Fibroblast of the aortic adventitia (primary cell): ENCODE results near the gene HMGXB4. TPM values are rescaled to one million over a fixed set of nuclear protein-coding genes. Genes with fewer than 3 reads are reported as not detected.
A peak's percentile ranks its signal among the peaks of the same experiment; 100 is the strongest.
"Not testable (repeated sequence)": the region's sequence is repeated elsewhere in the genome, so short reads cannot be mapped to it uniquely, and the experiment has no call there.

ENCODE experiments used
- DNase-seq: peaks from one replicate; pipeline ENCODE4 v3.0.0-alpha.2; 2010; ENCODE audit warnings: low read depth
- H3K4me3 ChIP-seq: 2 replicates; pipeline ENCODE4 v1.5.1; 2011; ENCODE audit warnings: low read depth, mild to moderate bottlenecking, control low read depth, low read length, moderate library complexity
- CTCF ChIP-seq: IDR thresholded peaks from 2 replicates; pipeline ENCODE4 v1.5.1; 2011; ENCODE audit warnings: mild to moderate bottlenecking, low read length, control low read depth, inconsistent platforms; ENCODE audit not compliant: insufficient read depth
- total RNA-seq: library from RNA; depleted of rRNA; stranded (reverse); fragments of >200 nt; gene quantifications from 2 replicates; pipeline ENCODE4 v1.2.3, GENCODE V29; 2012; ENCODE audit warnings: low replicate concordance

HMGXB4 gene
- total RNA-seq, 1 donor: 29.7 TPM

- no peak overlapping the region for H3K4me3 ChIP-seq
- no peak for DNase-seq
- no peak for TF ChIP-seq CTCF
Observed at GRCh38 chr22:35229865-35230264, 27.4 kb upstream of the HMGXB4 start.

GRCh38 chr22:35230417-35230816 is 26.9 kb upstream of the HMGXB4 start:
- H3K4me3 ChIP-seq: no peak overlapping the region
- no peak for TF ChIP-seq CTCF
- no peak for DNase-seq

DNA sequence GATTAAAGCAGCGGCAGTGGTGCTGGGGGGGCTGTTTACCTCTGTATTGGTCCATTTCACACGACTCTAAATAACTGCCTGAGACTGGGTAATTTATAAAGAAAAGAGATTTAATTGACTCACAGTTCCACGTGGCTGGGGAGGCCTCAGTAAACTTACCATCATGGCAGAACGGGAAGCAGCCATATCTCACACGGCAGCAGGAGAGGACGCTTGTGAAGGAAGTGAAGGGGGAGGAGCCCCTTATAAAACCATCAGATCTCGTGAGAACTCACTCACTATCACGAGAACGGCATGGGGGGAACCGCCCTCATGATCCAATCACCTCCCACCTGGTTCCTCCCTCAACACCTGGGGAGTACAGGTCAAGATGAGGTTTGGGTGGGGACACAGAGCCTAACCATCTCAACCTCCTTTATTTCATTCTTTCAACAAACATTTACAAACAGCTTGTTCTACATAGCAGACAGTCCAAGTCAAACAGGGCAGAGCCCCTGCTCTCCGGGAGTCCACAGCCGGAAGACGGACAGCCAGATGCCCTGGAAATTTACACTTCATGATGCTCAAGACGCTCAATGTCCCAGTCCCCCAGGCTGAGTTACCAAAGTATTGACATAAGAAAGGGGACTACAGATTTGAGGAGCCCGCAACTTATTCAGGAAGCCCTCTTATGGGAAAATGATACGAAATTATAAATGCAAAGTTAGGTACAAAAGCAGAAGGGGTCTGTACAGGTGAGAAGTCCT is 26.3 kb upstream of the HMGXB4 start:
- no peak overlapping the region for H3K4me3 ChIP-seq
- DNase-seq: no peak
- TF ChIP-seq CTCF: no peak

- peak; percentile 69 for DNase-seq
- H3K4me3 ChIP-seq: no peak overlapping the region
- TF ChIP-seq CTCF: peak; percentile 94
Observed at GRCh38 chr22:35231585-35232084, 25.7 kb upstream of the HMGXB4 start.

DNA sequence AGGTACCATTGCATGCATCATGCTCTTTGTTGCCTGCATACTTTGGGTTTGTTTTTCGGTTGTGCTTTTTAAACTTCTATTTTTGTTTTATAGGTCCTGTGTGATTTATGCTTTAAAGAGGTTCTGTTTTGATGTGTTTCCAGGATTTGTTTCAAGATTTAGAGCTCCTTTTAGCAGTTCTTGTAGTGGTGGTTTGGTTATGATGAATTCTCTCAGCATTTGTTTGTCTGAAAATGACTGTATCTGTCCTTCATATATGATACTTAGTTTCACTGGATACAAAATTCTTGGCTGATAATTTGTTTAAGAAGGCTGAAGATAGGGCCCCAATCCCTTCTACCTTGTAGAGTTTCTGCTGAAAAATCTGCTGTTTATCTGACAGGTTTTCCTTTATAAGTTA is 18.5 kb upstream of the HMGXB4 start:
- not testable (repeated sequence) for DNase-seq

GRCh38 chr22:35244507-35244906 is 12.8 kb upstream of the HMGXB4 start:
- H3K4me3 ChIP-seq, DNase-seq: not testable (repeated sequence)

More for the DNA sequence above, 18.5 kb upstream of the HMGXB4 start:
- not testable (repeated sequence) for H3K4me3 ChIP-seq

- no peak overlapping the region for H3K4me3 ChIP-seq
- DNase-seq: no peak
- no peak for TF ChIP-seq CTCF
Observed at GRCh38 chr22:35250156-35250555, 7.1 kb upstream of the HMGXB4 start.

DNA sequence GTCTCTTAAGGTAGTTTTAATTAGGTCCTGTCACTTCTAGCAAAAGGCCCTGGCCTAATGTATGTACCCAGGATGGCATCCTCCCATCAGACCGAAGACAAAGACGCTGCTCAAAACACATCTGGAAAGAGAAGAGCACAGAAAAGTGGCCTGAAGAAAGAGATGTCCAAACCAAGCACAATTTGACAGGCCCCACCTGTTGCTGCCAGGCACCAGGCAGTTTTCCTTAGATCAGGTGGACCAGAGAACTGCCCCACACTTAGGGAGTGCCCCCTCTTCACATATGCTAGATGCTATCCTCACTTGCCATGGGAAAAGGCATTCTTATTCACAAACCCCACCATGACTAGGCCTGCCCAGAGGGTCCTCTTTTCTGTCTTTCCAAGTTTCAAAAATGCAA is 3.3 kb upstream of the HMGXB4 start:
- TF ChIP-seq CTCF: no peak
- no peak overlapping the region for H3K4me3 ChIP-seq
- DNase-seq: no peak
